ENCODE results near the gene SPINK4. TPM values are rescaled to one million over a fixed set of nuclear protein-coding genes. Genes with fewer than 3 reads are reported as not detected.

The SPINK4 gene
- total and polyA plus RNA-seq, 4 donors: not detected

DNA sequence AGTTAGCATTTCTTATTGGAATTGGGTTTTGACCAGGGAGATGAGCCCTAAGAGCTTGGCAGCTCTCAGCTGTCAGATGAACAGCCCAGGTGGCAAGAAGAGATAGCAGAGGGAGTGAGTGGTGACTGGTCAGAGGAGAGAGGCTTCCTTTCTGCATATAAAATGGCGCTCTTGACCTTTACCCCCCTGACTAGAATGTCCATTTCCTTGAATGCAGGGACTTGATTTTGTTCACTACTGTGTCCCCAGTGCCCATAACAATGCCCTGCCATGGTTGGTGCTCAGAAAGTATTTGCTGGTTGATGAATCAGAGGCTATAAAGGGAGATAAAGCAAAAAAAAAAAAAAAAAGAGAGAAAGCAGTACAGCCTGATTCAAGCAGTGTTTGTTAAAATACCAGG is 32.1 kb downstream of the SPINK4 start:
- no peaks in the 10 kb centered on the region for H3K27me3 ChIP-seq (ENCODE audit: control insufficient read depth in 3 of 3, insufficient read depth in 3 of 3, low read length in 2 of 3)
- H3K4me3 ChIP-seq: no peak overlapping the region
- no peak overlapping the region for H3K27ac ChIP-seq (ENCODE audit: low read depth in 1 of 2, low read length in 1 of 2)
- no peaks in the 10 kb centered on the region for H3K4me1 ChIP-seq (ENCODE audit: control insufficient read depth in 5 of 5, insufficient read depth in 5 of 5, low read length in 5 of 5)
- no peaks in the 10 kb centered on the region for H3K9me3 ChIP-seq (ENCODE audit: control insufficient read depth in 4 of 4, insufficient read depth in 3 of 4, low read length in 3 of 4)
- no peak for DNase-seq
- 90 to 100% methylated on average over 1 of the region's 1 CpG for WGBS, 2 donors
- ATAC-seq (ENCODE audit: insufficient read depth, low FRiP score): no peak
- peaks cover 22 to 45% (median 28%) of the 10 kb centered on the region in 4 donors for H3K36me3 ChIP-seq (ENCODE audit: control insufficient read depth in 4 of 4, insufficient read depth in 4 of 4, low read length in 4 of 4)
- no peak overlapping the region for H3K9ac ChIP-seq (ENCODE audit: insufficient read depth in 1 of 2, low read length in 2 of 2)
- TF ChIP-seq, protein P1, sequence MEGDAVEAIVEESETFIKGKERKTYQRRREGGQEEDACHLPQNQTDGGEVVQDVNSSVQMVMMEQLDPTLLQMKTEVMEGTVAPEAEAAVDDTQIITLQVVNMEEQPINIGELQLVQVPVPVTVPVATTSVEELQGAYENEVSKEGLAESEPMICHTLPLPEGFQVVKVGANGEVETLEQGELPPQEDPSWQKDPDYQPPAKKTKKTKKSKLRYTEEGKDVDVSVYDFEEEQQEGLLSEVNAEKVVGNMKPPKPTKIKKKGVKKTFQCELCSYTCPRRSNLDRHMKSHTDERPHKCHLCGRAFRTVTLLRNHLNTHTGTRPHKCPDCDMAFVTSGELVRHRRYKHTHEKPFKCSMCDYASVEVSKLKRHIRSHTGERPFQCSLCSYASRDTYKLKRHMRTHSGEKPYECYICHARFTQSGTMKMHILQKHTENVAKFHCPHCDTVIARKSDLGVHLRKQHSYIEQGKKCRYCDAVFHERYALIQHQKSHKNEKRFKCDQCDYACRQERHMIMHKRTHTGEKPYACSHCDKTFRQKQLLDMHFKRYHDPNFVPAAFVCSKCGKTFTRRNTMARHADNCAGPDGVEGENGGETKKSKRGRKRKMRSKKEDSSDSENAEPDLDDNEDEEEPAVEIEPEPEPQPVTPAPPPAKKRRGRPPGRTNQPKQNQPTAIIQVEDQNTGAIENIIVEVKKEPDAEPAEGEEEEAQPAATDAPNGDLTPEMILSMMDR (IDR thresholded peaks at IDR 0.05; ENCODE audit: control extremely low read depth, extremely low read depth): no peak

DNA sequence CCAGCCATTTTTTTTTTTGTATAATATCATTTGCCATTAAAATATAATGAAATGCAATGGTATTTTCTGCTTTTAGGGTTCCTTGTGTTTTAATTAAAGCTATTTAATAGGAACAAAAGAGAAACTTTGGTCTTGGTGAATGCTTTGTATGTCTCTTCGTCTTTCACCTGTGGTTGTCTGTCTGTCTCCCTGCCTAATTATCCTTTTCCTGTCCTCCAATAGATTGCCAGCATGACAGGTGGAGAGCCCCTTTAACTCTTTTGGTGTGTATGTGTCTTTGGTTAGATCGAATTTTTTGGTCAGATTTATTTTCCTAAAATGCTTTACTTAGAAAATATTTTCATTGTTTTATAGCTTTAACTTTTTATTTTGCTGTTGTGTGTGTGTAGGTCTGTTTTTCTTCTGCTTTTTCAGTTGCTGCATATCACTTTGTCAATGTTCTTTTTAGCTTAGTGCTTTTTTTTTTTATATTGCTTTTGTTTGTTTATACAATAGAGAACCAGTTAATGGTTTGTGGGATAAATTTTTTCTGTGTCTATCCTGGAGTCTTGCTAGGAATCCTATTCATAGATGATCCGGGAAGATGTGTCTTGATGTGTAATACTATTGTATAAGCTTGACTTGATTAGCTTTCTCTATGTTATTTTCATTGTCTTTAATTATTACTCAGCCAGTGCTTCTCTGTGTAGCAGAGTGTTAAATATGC is 33.5 kb downstream of the SPINK4 start:
- H3K36me3 ChIP-seq (ENCODE audit: control insufficient read depth in 4 of 4, insufficient read depth in 4 of 4, low read length in 4 of 4): peaks cover 22 to 47% (median 33%) of the 10 kb centered on the region in 4 donors

GRCh38 chr9:33273972-33274328 is 34.0 kb downstream of the SPINK4 start:
- TF ChIP-seq, protein P1 (IDR thresholded peaks at IDR 0.05; ENCODE audit: control extremely low read depth, extremely low read depth): no peak
- H3K4me3 ChIP-seq: no peak overlapping the region
- 63 to 94% methylated on average over 2 of the region's 2 CpGs for WGBS, 2 donors
- H3K27me3 ChIP-seq (ENCODE audit: control insufficient read depth in 3 of 3, insufficient read depth in 3 of 3, low read length in 2 of 3): no peaks in the 10 kb centered on the region
- H3K9me3 ChIP-seq (ENCODE audit: control insufficient read depth in 4 of 4, insufficient read depth in 3 of 4, low read length in 3 of 4): no peaks in the 10 kb centered on the region
- DNase-seq (no peak), ATAC-seq (ENCODE audit: insufficient read depth, low FRiP score) (no peak)
- no peak overlapping the region for H3K9ac ChIP-seq (ENCODE audit: insufficient read depth in 1 of 2, low read length in 2 of 2)
- no peaks in the 10 kb centered on the region for H3K4me1 ChIP-seq (ENCODE audit: control insufficient read depth in 5 of 5, insufficient read depth in 5 of 5, low read length in 5 of 5)
- H3K36me3 ChIP-seq (ENCODE audit: control insufficient read depth in 4 of 4, insufficient read depth in 4 of 4, low read length in 4 of 4): peaks cover 22 to 50% (median 35%) of the 10 kb centered on the region in 4 donors
- H3K27ac ChIP-seq (ENCODE audit: low read depth in 1 of 2, low read length in 1 of 2): no peak overlapping the region

More for the DNA sequence above, 33.5 kb downstream of the SPINK4 start:
- ATAC-seq (ENCODE audit: insufficient read depth, low FRiP score) (no peak), DNase-seq (no peak)
- H3K4me1 ChIP-seq (ENCODE audit: control insufficient read depth in 5 of 5, insufficient read depth in 5 of 5, low read length in 5 of 5): no peaks in the 10 kb centered on the region
- no peaks in the 10 kb centered on the region for H3K9me3 ChIP-seq (ENCODE audit: control insufficient read depth in 4 of 4, insufficient read depth in 3 of 4, low read length in 3 of 4)
- H3K27me3 ChIP-seq (ENCODE audit: control insufficient read depth in 3 of 3, insufficient read depth in 3 of 3, low read length in 2 of 3): no peaks in the 10 kb centered on the region
- H3K4me3 ChIP-seq: no peak overlapping the region
- no peak overlapping the region for H3K9ac ChIP-seq (ENCODE audit: insufficient read depth in 1 of 2, low read length in 2 of 2)
- TF ChIP-seq, protein P1 (IDR thresholded peaks at IDR 0.05; ENCODE audit: control extremely low read depth, extremely low read depth): no peak
- 80 to 86% methylated on average over 3 of the region's 3 CpGs for WGBS, 2 donors
- no peak overlapping the region for H3K27ac ChIP-seq (ENCODE audit: low read depth in 1 of 2, low read length in 1 of 2)

DNA sequence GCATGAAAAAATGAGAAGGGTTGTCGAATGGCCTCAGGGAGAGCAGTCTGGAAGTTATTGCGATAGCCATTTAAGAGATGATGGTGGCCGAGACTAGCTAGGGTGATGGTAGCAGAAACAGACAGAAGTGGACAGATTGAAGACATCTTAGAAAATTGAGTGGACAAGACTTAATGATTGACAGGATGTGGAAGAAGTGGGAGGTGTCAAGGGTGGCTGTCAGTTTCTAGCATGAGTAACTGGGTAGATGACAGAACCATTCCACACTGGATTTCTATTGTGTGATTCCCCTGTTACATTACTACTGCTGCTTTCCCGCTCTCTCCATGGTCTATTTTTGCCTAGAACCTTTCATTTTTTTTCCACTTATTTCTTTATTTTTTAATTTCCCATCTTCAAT is 37.5 kb downstream of the SPINK4 start:
- ATAC-seq (ENCODE audit: insufficient read depth, low FRiP score): no peak
- Histone ChIP-seq H3K36me3 (ENCODE audit: control insufficient read depth in 4 of 4, insufficient read depth in 4 of 4, low read length in 4 of 4) (peaks cover 12 to 47% (median 41%) of the 10 kb centered on the region in 4 donors), H3K9ac (ENCODE audit: insufficient read depth in 1 of 2, low read length in 2 of 2) (no peak overlapping the region)

More for the DNA sequence above, 37.5 kb downstream of the SPINK4 start:
- no peak for DNase-seq
- WGBS, 2 donors: 97 to 99% methylated on average over 4 of the region's 4 CpGs
- Histone ChIP-seq H3K4me3 (no peak overlapping the region), H3K4me1 (ENCODE audit: control insufficient read depth in 5 of 5, insufficient read depth in 5 of 5, low read length in 5 of 5) (no peaks in the 10 kb centered on the region), H3K27ac (ENCODE audit: low read depth in 1 of 2, low read length in 1 of 2) (no peak overlapping the region), H3K27me3 (ENCODE audit: control insufficient read depth in 3 of 3, insufficient read depth in 3 of 3, low read length in 2 of 3) (no peaks in the 10 kb centered on the region), H3K9me3 (ENCODE audit: control insufficient read depth in 4 of 4, insufficient read depth in 3 of 4, low read length in 3 of 4) (no peaks in the 10 kb centered on the region)
- TF ChIP-seq, protein P1 (IDR thresholded peaks at IDR 0.05; ENCODE audit: control extremely low read depth, extremely low read depth): no peak

Data from lung (tissue), 12 donors.